Uterine smooth muscle cell (primary cell): ENCODE results near the gene LNP1. TPM values are rescaled to one million over a fixed set of nuclear protein-coding genes. Genes with fewer than 3 reads are reported as not detected.

Experiments
- total RNA-seq: library from RNA; depleted of rRNA; stranded (reverse); fragments of >200 nt; gene quantifications from 2 replicates; pipeline ENCODE4 v1.2.3, GENCODE V29; 2014

The LNP1 gene
- total RNA-seq, result 3.0 and 5.8 TPM in 2 replicates

GRCh38 chr3:100400780-100401673, at the start of gene LNP1, which contains the start of gene TOMM70:
TSS of gene LNP1 (plus strand) at chr3:100401539. CDS start at chr3:100429730, 28,191 bp downstream.
TSS of gene TOMM70 (minus strand) at chr3:100401089. CDS start at chr3:100400949, 140 bp downstream.

GRCh38 chr3:100492059-100493006, 91.0 kb downstream of the LNP1 start, which contains the start of gene TMEM45A:
TSS of gene TMEM45A (plus strand) at chr3:100492619. CDS start at chr3:100555212, 62,593 bp downstream.

Other genes with a start within 250 kb of the LNP1 start
- 139 and 163 TPM in 2 replicates for gene TBC1D23, start 140.5 kb upstream of the LNP1 start, total RNA-seq
- gene NIT2, start 66.8 kb upstream of the LNP1 start, total RNA-seq, result 14.1 and 23.2 TPM in 2 replicates
- gene TOMM70, start 450 bp upstream of the LNP1 start, total RNA-seq, result 67.1 and 71.4 TPM in 2 replicates
- 18.7 and 39.0 TPM in 2 replicates for gene TMEM45A, start 91.1 kb downstream of the LNP1 start, total RNA-seq
- gene ADGRG7, start 208.1 kb downstream of the LNP1 start, total RNA-seq, result 1.1 and 49.1 TPM in 2 replicates